GM12878 (cell line): ENCODE data around the gene NDUFA13. TPM values are rescaled to one million over a fixed set of nuclear protein-coding genes. Genes with fewer than 3 reads are reported as not detected.

Source experiments
- ATAC-seq: fragments of 200-7000 bp; cut with Tn5 transposase; 3 replicates; pipeline ENCODE4 v1.9.1; 2020; ENCODE audit warnings: mild to moderate bottlenecking, moderate library complexity
- BruUV-seq: library from RNA; stranded (reverse); fragments of 400-500 nt; replicated peaks from 2 replicates; lab custom pipeline; 2021; lab: Mats Ljungman, UMichigan
- CTCF ChIA-PET: fragments of 300-600 bp; sonication (Branson Sonifier 250); formaldehyde crosslinking; extraction: SDS; loops from one replicate; lab custom pipeline; 2021; ENCODE audit warnings: inconsistent platforms; lab: Yijun Ruan, JAX
- POLR2A ChIA-PET: fragments of 350-600 bp; formaldehyde crosslinking; extraction: SDS; loops from one replicate; lab custom pipeline; 2021; ENCODE audit warnings: inconsistent platforms; lab: Charles Lee
- RAD21 ChIA-PET: fragments of 300-600 bp; sonication (Branson Sonifier 250); formaldehyde crosslinking; loops from one replicate; lab custom pipeline; 2023; ENCODE audit warnings: antibody characterized with exemption; ENCODE audit not compliant: unreplicated experiment; lab: Charles Lee
- SMC1A ChIA-PET: fragments of 300-600 bp; sonication (Branson Sonifier 250); formaldehyde crosslinking; loops from one replicate; lab custom pipeline; 2023; ENCODE audit not compliant: unreplicated experiment, uncharacterized antibody; lab: Charles Lee
- DNase-seq: peaks from one replicate; pipeline ENCODE4 v3.0.0-alpha.2; 2011; ENCODE audit warnings: low read depth, low spot score
- FAIRE-seq: peaks from 3 replicates; lab custom pipeline; 2011; peaks lifted over from hg19 to GRCh38; lab: Jason Lieb, UNC
- H2AFZ ChIP-seq: 2 replicates; pipeline ENCODE4 v1.6.0; 2011; ENCODE audit warnings: low read depth, low read length, control low read depth; ENCODE audit not compliant: control insufficient read depth
- H3K27ac ChIP-seq: 2 replicates; pipeline ENCODE4 v1.5.1; 2011; ENCODE audit warnings: control low read depth; ENCODE audit not compliant: control insufficient read depth, insufficient read depth
- H3K27me3 ChIP-seq, 2 experiments: replicated peaks in 1 of 2; 2 replicates each; pipeline versions ENCODE4 v1.6.0 to v1.6.1; 2011; ENCODE audit warnings: low read length in 1 of 2; ENCODE audit not compliant: control insufficient read depth in 2 of 2, insufficient read depth in 2 of 2
- H3K36me3 ChIP-seq, 2 experiments: 2 replicates each; pipeline ENCODE4 v1.5.1; 2011; ENCODE audit warnings: low read length in 1 of 2; ENCODE audit not compliant: control insufficient read depth in 2 of 2, insufficient read depth in 2 of 2
- H3K4me1 ChIP-seq: 2 replicates; pipeline ENCODE4 v1.6.1; 2011; ENCODE audit warnings: mild to moderate bottlenecking, low read length, moderate library complexity, mixed read lengths; ENCODE audit not compliant: control insufficient read depth, insufficient read depth
- H3K4me2 ChIP-seq: 2 replicates; pipeline ENCODE4 v1.6.0; 2011; ENCODE audit warnings: control low read depth; ENCODE audit not compliant: control insufficient read depth, insufficient read depth
- H3K4me3 ChIP-seq: fragments of 200-600 bp; sonication (generic); 2 replicates; pipeline ENCODE4 v1.5.1; 2016
- H3K79me2 ChIP-seq: 2 replicates; pipeline ENCODE4 v1.6.0; 2011; ENCODE audit warnings: low read length; ENCODE audit not compliant: control insufficient read depth, insufficient read depth
- H3K9ac ChIP-seq: 2 replicates; pipeline ENCODE4 v1.8.0; 2011; ENCODE audit warnings: low read length, control low read depth, mixed read lengths; ENCODE audit not compliant: control insufficient read depth, insufficient read depth
- H3K9me3 ChIP-seq: replicated peaks from 3 replicates; pipeline ENCODE4 v1.5.1; 2011; ENCODE audit warnings: mild to moderate bottlenecking, low read length; ENCODE audit not compliant: control insufficient read depth, insufficient read depth
- H4K20me1 ChIP-seq: 2 replicates; pipeline ENCODE4 v1.6.0; 2011; ENCODE audit not compliant: control insufficient read depth, insufficient read depth
- E2F8 ChIP-seq: fragments of 450-650 bp; IDR thresholded peaks from 2 replicates; pipeline ENCODE4 v1.6.1; 2018; ENCODE audit warnings: mild to moderate bottlenecking, low read depth, moderate library complexity; ENCODE audit not compliant: partially characterized antibody
- ETV6 ChIP-seq, 2 experiments: fragments of 450-650 bp in 1 of 2; IDR thresholded peaks in 1 of 2; conservative IDR thresholded peaks in 1 of 2; 2 replicates each; pipeline ENCODE4 v1.6.1; 2014; ENCODE audit warnings: antibody characterized with exemption in 1 of 2, borderline replicate concordance in 1 of 2, low read depth in 1 of 2, mild to moderate bottlenecking in 1 of 2, moderate library complexity in 1 of 2
- NKRF ChIP-seq: fragments of 450-650 bp; conservative IDR thresholded peaks from 2 replicates; pipeline ENCODE4 v1.6.1; 2017; ENCODE audit warnings: mild to moderate bottlenecking, moderate library complexity
- RUNX3 ChIP-seq: IDR thresholded peaks from 2 replicates; pipeline ENCODE4 v1.6.1; 2012; ENCODE audit warnings: low read length, inconsistent platforms
- TCF3 ChIP-seq: IDR thresholded peaks from 2 replicates; pipeline ENCODE4 v1.6.1; 2012; ENCODE audit warnings: low read depth, mild to moderate bottlenecking, low read length, borderline replicate concordance; ENCODE audit not compliant: insufficient read depth
- ZBTB4 ChIP-seq: fragments of 450-650 bp; formaldehyde crosslinking; IDR thresholded peaks from 2 replicates; pipeline ENCODE4 v1.4.0; 2022; ENCODE audit warnings: mild to moderate bottlenecking, moderate library complexity
- ZNF622 ChIP-seq: fragments of 450-650 bp; IDR thresholded peaks from 2 replicates; pipeline ENCODE4 v1.6.1; 2017; ENCODE audit warnings: mild to moderate bottlenecking, inconsistent platforms
- WGBS: methylation state at CpG from one replicate; pipeline ENCODE4 v1.1.6; 2016; ENCODE audit warnings: low lambda C conversion rate; ENCODE audit not compliant: insufficient replicate concordance, insufficient coverage; ENCODE audit errors: missing lambda C conversion rate; 5-methylcytosine and 5-hydroxymethylcytosine counted together
- in situ Hi-C: fragments of 300-500 bp; cut with MboI; formaldehyde crosslinking; loops from 9 replicates; pipeline ENCODE4 v1.14.3; 2018; ENCODE audit warnings: mixed read lengths
- intact Hi-C: fragments of 100-400 bp; cut with micrococcal nuclease; formaldehyde crosslinking; loops from one replicate; pipeline ENCODE4 v1.14.2; 2022; ENCODE audit not compliant: unreplicated experiment
- polyA plus RNA-seq, 11 experiments: library from polyadenylated mRNA; depleted of rRNA in 4 of 11; unstranded in 6 of 11; stranded (reverse) in 5 of 11; fragments of >200 nt; fragmentation: Nextera tagmentation in 4 of 11; fragmentation: Illumina TruSeq in 1 of 11; extraction: Ambion mirVana in 4 of 11; extraction: Trizol in 1 of 11; gene quantifications; 1 replicate in 1 of 11; 2 replicates in 10 of 11; pipeline versions ENCODE4 v1.2.1 to v1.2.3, GENCODE V29; 2011 to 2016; ENCODE audit warnings: inconsistent platforms in 2 of 11, missing spikeins in 2 of 11, low read depth in 1 of 11
- total RNA-seq, 4 experiments: library from RNA; depleted of rRNA in 3 of 4; stranded (reverse); fragments of >200 nt in 3 of 4; fragmentation: Illumina TruSeq in 1 of 4; extraction: Trizol in 1 of 4; gene quantifications; 2 replicates each; pipeline versions ENCODE4 v1.2.1 to v1.2.3, GENCODE V29; 2013 to 2021

NDUFA13 gene
- total and polyA plus RNA-seq, 10 of the 15 experiments (the other 5 are each of a cell fraction or from before 2014, with no cell fraction given) = 224 to 586 (median 456) TPM

GRCh38 chr19:19547674-19548336, 31.8 kb downstream of the NDUFA13 start (continued):
- TF ChIP-seq E2F8 = no peak
- TF ChIP-seq TCF3 = no peak
- no peak for TF ChIP-seq ZNF622

GRCh38 chr19:19548915-19549759, 33.1 kb downstream of the NDUFA13 start:
- SMC1A ChIA-PET = interaction anchor here (1.1 kb wide), 1 partner anchor 49 kb away, joined by 3 read pairs; no protein-coding TSS in a partner anchor
- in situ Hi-C loops = loop anchor here (25.0 kb wide), 4 partner anchors 863 to 1488 kb away; partner anchors contain the start of genes ZNF66 and ZNF737
- BruUV-seq = no TSS peak

More at GRCh38 chr19:19548915-19549759, 33.1 kb downstream of the NDUFA13 start:
- intact Hi-C loops = no loop called here
- POLR2A ChIA-PET = no interaction called here
- Histone ChIP-seq H3K36me3 (no peaks in the 10 kb centered on the region), H3K9ac (no peak overlapping the region), H3K79me2 (no peaks in the 10 kb centered on the region), H3K4me1 (no peaks in the 10 kb centered on the region), H3K27ac (no peak overlapping the region), H3K27me3 (no peaks in the 10 kb centered on the region), H2AFZ (no peak overlapping the region), H3K4me3 (no peak overlapping the region), H3K4me2 (no peak overlapping the region), H4K20me1 (no peaks in the 10 kb centered on the region), H3K9me3 (no peaks in the 10 kb centered on the region)
- no peak; the same call in 2 of the 3 replicates for ATAC-seq
- DNase-seq = no peak
- CTCF ChIA-PET = no interaction called here
- RAD21 ChIA-PET = no interaction called here
- 21% methylated on average over 13 of the region's 13 CpGs for WGBS
- no peak for FAIRE-seq
- TF ChIP-seq ZBTB4 (no peak), ETV6 (conservative IDR thresholded peaks at IDR 0.05 in 1 of 2, IDR thresholded peaks at IDR 0.05 in 1 of 2; ENCODE audit: borderline replicate concordance in 1 of 2, low read depth in 1 of 2) (no peak), RUNX3 (no peak), NKRF (no peak)
